Measurements from ENCODE around the gene TMEM131. TPM values are rescaled to one million over a fixed set of nuclear protein-coding genes. Genes with fewer than 3 reads are reported as not detected.
"Not testable (repeated sequence)": the region's sequence is repeated elsewhere in the genome, so short reads cannot be mapped to it uniquely, and the experiment has no call there.

TMEM131 gene
- total RNA-seq, 2 donors from 2014 or later, result 20.7 to 21.8 TPM

- Histone ChIP-seq H3K27me3 (no peaks in the 10 kb centered on the region), H3K36me3 (no peaks in the 10 kb centered on the region), H3K4me1 (no peaks in the 10 kb centered on the region), H3K4me3 (no peak overlapping the region), H3K27ac (peak overlapping the region in 1 of 2 donors; percentile 0), H3K9me3 (no peaks in the 10 kb centered on the region)
- TF ChIP-seq CTCF (IDR thresholded peaks at IDR 0.05), result no peak
- no peak for DNase-seq (ENCODE audit: low spot score)
These were observed 147.4 kb downstream of the TMEM131 start for GRCh38 chr2:97848306-97848705.

- not testable (repeated sequence) for H3K4me3 ChIP-seq; H3K27ac ChIP-seq; H3K4me1 ChIP-seq; DNase-seq (ENCODE audit: low spot score); H3K9me3 ChIP-seq; H3K36me3 ChIP-seq; H3K27me3 ChIP-seq
These were observed 149.0 kb downstream of the TMEM131 start for GRCh38 chr2:97846716-97847115.

- no peak overlapping the region for H3K4me3 ChIP-seq
- no peak overlapping the region for H3K27ac ChIP-seq
- TF ChIP-seq CTCF (IDR thresholded peaks at IDR 0.05), result no peak
- H3K27me3 ChIP-seq, result no peaks in the 10 kb centered on the region
- H3K36me3 ChIP-seq, result peaks cover 2% of the 10 kb centered on the region
- DNase-seq (ENCODE audit: low spot score), result no peak
- no peaks in the 10 kb centered on the region for H3K9me3 ChIP-seq
- no peaks in the 10 kb centered on the region for H3K4me1 ChIP-seq
These were observed 149.9 kb downstream of the TMEM131 start for GRCh38 chr2:97845818-97846217.

DNA sequence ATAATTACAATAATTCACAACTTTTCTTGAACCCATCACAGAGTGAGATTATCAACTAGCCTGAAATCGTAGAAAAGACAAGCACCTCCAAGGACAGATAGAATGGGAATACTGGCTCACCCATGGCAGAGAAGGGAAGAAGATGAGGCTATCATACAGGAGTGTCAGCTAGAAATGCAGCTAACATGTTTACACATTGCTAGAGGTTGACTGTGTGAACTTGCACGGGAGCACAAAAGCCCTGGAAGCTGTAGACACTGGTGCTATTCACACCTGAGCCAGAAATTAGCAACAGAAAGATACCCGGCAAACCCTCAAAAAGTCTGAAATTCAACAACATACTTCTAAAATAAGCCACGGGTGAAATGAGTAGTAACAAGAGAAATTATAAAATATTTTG is 150.6 kb downstream of the TMEM131 start:
- H3K27me3 ChIP-seq, result no peaks in the 10 kb centered on the region
- no peaks in the 10 kb centered on the region for H3K9me3 ChIP-seq
- DNase-seq (ENCODE audit: low spot score), result no peak
- H3K27ac ChIP-seq, result no peak overlapping the region
- no peaks in the 10 kb centered on the region for H3K4me1 ChIP-seq
- peaks cover 9% of the 10 kb centered on the region for H3K36me3 ChIP-seq
- no peak overlapping the region for H3K4me3 ChIP-seq
- TF ChIP-seq CTCF (IDR thresholded peaks at IDR 0.05), result no peak

DNA sequence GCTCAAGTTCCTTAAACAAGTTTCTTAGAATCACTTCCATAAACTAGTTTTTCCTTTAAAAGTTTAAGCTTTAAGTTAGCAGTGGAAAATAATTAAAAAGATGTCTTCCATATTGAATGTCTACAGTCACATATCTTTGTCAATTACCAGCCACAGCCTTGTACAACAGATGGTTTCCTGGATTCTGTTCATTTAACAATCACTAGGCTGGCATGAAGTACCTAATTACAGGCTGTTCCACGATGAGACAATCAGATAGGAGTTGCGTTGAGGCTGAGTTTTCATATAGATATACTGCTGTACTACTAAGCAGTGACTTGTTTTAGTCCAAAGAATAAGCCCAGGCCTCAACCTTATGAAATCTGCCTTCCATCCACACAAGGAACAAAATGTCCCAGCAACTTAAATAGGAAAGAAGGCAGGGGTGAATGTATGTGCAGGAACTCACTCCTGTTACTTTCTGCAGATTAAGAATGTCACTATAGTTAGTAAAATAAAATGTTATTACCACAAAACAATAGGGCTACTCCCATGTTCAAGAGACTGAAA is 151.4 kb downstream of the TMEM131 start:
- Histone ChIP-seq H3K27me3 (no peaks in the 10 kb centered on the region), H3K4me1 (no peaks in the 10 kb centered on the region), H3K4me3 (no peak overlapping the region), H3K9me3 (no peaks in the 10 kb centered on the region), H3K27ac (no peak overlapping the region), H3K36me3 (peaks cover 11% of the 10 kb centered on the region)
- DNase-seq (ENCODE audit: low spot score), result no peak
- no peak for TF ChIP-seq CTCF (IDR thresholded peaks at IDR 0.05)

DNA sequence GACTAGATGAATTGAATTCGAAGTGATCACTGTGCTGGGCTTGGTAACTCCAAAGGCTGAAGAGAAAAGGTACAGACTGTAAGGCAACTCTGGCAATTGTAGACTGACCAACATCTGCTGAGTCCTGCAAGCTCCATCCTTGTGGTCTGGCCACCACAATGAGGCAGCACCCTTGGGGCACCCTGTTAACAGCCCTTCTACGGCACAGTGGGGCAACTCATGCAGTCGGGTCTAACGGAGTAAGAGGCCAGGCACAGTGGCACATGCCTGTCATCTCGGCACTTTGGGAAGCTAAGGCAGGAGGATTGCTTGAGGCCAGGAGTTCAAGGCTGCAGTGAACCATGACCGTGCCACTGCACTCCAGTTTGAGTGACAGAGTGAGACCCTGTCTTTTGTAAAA is 155.6 kb downstream of the TMEM131 start:
- Histone ChIP-seq H3K4me1 (no peaks in the 10 kb centered on the region), H3K9me3 (no peaks in the 10 kb centered on the region), H3K27ac (no peak overlapping the region), H3K36me3 (peaks cover 11% of the 10 kb centered on the region), H3K4me3 (no peak overlapping the region), H3K27me3 (no peaks in the 10 kb centered on the region)
- no peak for TF ChIP-seq CTCF (IDR thresholded peaks at IDR 0.05)
- DNase-seq (ENCODE audit: low spot score), result no peak
